Testis (tissue), 2 donors: ENCODE measurements around the gene GRK3.

ENCODE experiments used
- POLR2A ChIP-seq: fragments of 450-650 bp; IDR thresholded peaks from one replicate; pipeline ENCODE4 v1.6.1; 2017; ENCODE audit warnings: antibody characterized with exemption, mild to moderate bottlenecking, moderate library complexity
- TF ChIP-seq, protein P1 (sequence below), 3 experiments: fragments of 450-650 bp in 2 of 3; fragments of 200-600 bp in 1 of 3; sonication (generic) in 1 of 3; IDR thresholded peaks; one replicate each; pipeline ENCODE4 v1.5.1; 2016 to 2019; ENCODE audit warnings: antibody characterized with exemption in 3 of 3, mild to moderate bottlenecking in 2 of 3, moderate library complexity in 1 of 3

DNA sequence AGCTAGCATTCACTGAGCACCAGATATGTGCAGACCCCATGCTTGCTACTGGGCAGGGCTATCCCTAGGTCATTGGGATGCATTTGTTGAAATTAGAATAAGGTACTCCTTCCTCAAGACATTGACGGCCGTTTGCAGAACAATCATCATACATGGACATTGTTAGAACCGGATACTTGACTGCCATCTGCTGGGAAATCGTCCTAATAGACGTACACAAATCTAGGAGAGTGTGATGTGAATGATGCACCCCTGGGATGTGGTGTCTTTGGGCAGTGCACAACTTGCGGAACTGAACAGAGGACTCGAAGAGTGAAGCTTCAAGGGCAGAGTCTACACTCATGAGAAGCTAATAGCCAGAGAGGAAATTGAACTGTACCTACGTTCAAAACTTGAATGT, 213.4 kb downstream of the GRK3 start:
- TF ChIP-seq, protein P1, sequence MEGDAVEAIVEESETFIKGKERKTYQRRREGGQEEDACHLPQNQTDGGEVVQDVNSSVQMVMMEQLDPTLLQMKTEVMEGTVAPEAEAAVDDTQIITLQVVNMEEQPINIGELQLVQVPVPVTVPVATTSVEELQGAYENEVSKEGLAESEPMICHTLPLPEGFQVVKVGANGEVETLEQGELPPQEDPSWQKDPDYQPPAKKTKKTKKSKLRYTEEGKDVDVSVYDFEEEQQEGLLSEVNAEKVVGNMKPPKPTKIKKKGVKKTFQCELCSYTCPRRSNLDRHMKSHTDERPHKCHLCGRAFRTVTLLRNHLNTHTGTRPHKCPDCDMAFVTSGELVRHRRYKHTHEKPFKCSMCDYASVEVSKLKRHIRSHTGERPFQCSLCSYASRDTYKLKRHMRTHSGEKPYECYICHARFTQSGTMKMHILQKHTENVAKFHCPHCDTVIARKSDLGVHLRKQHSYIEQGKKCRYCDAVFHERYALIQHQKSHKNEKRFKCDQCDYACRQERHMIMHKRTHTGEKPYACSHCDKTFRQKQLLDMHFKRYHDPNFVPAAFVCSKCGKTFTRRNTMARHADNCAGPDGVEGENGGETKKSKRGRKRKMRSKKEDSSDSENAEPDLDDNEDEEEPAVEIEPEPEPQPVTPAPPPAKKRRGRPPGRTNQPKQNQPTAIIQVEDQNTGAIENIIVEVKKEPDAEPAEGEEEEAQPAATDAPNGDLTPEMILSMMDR (IDR thresholded peaks at IDR 0.05): no peak
- TF ChIP-seq POLR2A: no peak
